Epidermal melanocyte (primary cell): ENCODE measurements around the gene UBN1.

Source experiments
- DNase-seq: peaks from one replicate; pipeline ENCODE4 v3.0.0; 2011; ENCODE audit warnings: low spot score; ENCODE audit not compliant: insufficient read length

UBN1 gene

DNA sequence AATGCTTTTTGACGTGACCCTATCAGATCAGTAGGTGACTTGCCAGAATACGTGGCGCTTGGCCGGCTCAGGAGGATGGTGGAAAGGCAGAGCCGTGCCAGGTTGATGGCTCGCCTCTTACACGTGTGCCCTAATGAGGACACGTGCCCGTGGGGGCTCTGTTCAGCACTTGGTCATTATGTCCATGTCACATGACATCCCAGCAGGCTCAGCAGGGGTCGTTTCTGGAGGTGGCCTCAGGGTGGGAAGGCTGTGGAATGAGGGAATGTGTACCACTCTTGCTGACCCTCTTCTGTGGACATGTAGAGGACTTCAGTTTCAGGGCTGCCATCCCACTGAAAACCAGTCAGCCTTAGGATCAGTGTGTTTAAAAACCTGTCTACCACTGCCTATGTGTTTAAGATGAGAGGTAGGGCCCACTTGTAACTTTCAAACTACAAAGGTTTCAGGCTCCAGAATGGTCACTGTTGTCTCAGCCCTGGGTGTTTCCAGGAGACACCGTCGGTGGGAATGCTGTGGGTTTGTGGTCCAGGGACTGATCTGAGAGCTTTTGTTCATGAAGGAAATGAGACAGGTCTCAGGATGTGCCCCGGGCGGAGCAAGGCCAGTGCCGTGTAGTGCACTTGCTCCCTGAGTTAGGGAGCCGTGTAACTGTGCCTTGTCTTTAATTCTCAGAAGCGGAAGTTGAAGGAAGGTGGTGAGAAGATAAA, 12.1 kb downstream of the UBN1 start:
- DNase-seq = no peak

DNA sequence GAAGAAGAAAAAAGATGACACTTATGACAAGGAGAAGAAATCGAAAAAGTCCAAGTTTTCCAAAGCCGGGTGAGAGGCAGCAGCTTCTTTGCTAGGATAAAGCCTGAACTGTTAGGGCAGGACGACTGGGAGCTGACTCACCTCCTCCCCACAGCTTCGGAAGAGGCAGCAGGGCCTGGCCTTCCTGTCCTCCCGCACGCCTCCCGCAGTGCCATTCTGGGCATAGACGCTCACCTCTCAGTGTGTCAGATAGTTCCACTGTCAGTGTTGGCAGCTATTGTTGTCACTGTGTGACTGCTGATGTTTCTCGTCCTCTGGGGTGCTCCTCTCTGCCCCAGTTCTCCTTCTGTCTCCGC, 12.6 kb downstream of the UBN1 start:
- DNase-seq = no peak

DNA sequence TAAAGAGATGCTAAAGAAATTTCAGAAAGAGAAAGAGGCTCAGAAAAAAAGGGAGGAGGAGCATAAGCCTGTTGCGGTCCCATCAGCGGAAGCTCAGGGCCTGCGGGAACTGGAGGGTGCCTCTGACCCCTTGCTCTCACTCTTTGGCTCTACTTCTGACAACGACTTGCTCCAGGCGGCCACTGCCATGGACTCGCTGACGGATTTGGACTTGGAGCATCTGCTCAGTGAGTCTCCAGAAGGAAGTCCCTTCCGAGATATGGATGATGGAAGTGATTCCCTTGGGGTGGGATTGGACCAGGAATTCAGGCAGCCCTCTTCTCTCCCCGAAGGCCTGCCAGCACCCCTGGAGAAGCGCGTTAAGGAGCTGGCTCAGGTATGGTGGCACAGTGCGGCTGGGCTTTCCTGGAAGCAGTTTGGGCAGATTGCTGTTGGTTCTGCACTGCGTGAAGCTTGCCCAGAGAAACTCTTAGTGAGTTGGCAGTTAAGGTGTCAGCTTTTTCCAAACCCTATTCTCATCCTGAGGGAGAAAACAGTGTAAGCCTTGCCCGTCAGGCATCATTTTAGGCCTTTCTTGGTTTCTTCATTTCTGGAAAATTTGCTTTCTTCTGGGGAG, 13.6 kb downstream of the UBN1 start:
- DNase-seq = no peak

GRCh38 chr16:4862639-4863038, 15.4 kb downstream of the UBN1 start:
- no peak for DNase-seq

DNA sequence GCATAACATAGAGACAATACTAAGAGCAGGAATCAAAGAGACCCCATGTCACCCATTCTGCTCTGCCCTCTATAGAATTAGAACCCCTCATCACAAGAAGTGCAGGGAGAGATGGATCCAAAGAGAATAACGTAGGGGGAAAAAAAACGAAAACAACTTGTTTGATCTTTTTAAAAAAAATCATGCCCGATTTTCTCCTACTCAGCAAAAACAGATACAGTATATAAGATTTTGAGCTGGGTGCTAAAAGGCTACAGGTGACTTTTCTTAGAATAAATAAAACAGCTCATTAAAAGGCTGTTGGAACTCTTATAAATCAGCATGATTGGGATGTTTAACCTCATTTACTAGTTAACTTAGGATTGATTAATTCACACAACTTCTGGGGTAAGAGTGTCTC, 17.4 kb downstream of the UBN1 start:
- DNase-seq = no peak

- DNase-seq = no peak
These were observed 18.1 kb downstream of the UBN1 start for GRCh38 chr16:4865231-4865860.

DNA sequence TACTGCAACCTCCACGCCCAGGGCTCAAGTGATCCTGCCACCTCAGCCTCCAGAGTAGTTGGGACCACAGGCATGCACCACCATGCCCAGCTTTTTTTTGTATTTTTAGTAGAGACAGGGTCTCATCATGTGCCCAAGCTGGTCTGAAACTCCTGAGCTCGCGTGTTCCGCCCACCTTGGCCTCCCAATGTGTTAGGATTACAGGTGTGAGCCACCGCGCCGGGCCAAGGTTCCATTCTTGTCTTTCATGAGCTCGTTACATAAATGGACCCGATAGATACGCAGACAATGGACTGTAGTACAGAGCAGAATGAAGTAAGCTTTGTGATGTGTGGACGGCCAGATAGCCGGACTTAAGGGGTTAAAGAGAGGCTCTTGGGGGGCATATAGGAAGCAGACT, 19.3 kb downstream of the UBN1 start:
- no peak for DNase-seq

DNA sequence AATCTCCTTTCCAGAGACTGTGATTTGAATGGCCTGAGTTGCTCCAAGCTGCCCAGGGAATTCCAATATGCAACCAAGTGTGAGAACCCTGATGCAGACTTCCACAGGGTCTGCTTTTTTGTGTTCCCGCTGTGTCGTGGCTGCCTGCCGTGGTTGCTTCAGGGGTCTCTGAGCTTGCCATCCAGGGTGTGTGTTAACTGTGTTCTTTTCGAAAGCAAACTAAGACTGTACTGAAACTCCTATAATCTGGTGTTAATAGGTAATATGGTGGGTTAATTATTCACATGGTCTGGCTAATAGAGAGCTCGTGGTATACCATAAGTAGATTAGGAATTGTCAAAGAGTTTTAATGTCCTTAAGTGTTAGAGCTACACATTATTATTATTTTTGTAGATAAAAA, 20.7 kb downstream of the UBN1 start:
- no peak for DNase-seq

DNA sequence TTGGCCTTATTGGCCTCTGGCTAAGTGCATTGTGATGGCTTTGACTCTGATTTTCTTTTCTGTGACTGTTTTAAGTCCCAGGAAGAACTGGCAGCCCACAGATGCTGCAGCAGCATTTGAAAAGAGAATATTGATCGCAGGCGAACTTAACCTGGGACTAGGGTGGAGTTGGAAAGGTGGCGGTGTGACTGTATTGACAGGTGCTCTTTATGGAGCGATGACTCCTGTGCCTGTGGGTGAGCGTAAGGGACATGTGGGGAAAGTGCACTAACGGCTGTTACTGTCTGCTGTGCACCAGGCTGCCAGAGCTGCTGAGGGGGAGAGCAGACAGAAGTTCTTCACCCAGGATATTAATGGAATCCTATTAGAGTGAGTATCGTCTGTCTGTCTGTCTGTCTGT, 21.3 kb downstream of the UBN1 start:
- DNase-seq = no peak

GRCh38 chr16:4869147-4869805, 22.0 kb downstream of the UBN1 start:
- DNase-seq = no peak

DNA sequence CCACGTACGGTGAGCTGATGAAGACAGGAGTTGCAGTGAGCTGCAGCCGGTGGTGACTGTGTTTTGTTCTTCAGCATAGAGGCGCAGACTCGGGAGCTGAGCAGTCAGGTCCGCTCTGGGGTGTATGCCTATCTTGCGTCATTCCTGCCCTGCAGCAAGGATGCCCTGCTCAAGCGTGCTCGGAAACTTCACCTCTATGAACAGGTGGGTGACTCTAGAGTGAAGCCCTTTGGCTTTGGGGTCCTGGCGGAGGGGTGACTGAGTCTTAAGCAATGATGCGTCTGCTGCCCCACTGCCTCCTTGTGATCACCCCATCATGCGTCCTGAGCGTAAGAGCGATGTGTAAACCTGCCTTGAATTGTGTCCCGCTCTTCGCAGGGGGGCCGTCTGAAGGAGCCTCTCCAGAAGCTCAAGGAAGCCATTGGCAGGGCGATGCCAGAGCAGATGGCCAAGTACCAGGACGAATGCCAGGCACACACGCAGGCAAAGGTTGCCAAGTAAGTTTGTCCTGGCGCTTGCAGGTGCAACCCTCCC, 22.9 kb downstream of the UBN1 start:
- DNase-seq = no peak

- no peak for DNase-seq
These were observed 23.8 kb downstream of the UBN1 start for GRCh38 chr16:4871071-4871470.

DNA sequence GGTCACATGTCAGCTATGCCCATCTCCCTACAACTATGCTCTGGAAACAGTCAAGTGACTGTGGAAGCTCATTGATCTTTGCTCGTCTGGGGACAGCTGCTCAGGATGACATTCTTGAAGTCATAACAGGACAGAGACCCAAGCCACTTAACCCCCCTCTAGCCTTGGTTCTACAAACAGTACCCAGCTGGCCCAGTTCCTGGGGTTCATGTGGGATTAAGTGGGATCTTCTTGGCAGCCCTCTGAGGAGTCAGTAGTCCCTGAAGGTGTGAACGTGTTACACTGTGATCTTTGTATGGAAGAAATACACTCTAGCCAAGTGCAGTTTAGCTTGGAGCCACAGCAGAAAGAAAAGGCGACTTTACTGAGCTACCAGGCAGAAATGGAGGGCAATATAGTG, 25.8 kb downstream of the UBN1 start:
- DNase-seq = no peak

- no peak for DNase-seq
These were observed 27.4 kb downstream of the UBN1 start for GRCh38 chr16:4874666-4875065.

DNA sequence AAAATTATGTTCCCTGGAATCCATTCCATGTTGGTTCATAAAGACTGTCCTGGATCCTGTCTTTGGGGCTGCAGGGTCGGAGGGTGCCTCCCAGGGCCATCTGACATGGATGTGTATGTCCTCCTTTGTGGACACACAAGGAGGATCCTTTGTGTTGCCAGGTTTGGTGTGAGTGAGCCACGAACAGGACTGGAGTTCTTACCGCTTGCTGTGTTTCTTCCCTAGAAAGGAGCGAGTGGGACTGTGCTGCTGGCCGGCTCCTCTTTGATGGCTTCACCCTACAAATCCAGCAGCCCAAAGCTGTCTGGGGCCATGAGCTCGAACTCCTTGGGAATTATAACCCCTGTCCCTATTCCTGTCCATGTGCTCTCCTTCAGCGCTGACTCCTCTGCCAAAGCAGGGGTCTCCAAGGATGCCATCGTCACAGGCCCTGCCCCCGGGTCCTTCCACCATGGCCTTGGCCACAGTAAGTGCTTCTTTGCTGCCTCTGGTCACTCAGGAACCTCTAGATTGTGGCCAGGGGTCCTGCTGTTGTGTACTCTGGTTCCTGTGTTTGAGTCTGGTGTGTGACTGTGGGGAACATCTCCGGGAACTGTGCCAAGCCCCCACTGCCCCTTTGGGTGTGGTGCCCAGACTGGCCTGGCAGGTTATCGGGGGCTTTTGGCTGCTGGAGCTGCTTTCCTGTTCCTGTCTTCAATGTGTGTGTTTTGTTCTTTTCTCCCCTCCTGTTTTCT, 29.5 kb downstream of the UBN1 start:
- DNase-seq = no peak

- DNase-seq = no peak
These were observed 30.1 kb downstream of the UBN1 start for GRCh38 chr16:4877380-4877685.

- no peak for DNase-seq
These were observed 31.8 kb downstream of the UBN1 start for GRCh38 chr16:4879049-4879448.

- DNase-seq = no peak
These were observed 32.8 kb downstream of the UBN1 start for GRCh38 chr16:4880006-4880580.

DNA sequence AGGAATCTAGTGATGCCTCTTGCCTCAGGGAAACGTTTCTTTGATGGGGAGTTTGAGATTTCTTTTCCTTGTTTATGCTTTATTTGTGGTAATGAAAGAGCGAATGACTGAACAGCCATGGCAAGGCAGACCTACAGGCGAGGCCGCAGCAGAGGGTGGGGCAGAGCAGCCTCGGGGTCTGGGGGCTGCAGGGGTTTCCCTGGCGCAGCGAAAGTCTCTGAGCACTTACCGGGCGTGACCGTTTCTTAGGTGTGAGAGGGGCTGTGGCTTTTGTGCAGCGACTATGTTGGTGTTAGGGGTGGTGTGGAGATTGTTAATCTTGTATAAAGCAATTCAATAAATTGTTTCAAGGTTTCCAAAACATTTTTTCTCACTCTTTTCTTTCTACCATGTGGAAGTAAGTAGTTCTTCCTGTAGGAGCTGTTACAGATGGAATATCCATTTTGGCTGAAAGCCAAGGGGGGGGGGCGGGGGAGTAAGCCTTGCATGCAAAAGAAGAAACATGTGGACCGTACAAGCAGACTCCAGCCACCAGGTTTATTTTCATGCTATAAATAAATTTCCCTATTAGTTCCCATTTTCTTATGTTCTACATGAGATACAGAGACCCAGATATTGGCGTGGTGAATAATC, 34.8 kb downstream of the UBN1 start:
- peak; percentile 67 for DNase-seq

- DNase-seq = no peak
These were observed 35.5 kb downstream of the UBN1 start for GRCh38 chr16:4882633-4883285.
